GM23248 (cell line): Measurements from ENCODE around the gene PRR12.

ENCODE experiments used
- EZH2 ChIP-seq: fragments of 200-600 bp; sonication (generic); IDR thresholded peaks from 2 replicates; pipeline ENCODE4 v1.6.1; 2018; ENCODE audit warnings: antibody characterized with exemption, mild to moderate bottlenecking; ENCODE audit not compliant: insufficient read depth, poor library complexity, severe bottlenecking
- EZH2phosphoT487 ChIP-seq: fragments of 200-600 bp; sonication (generic); IDR thresholded peaks from 2 replicates; pipeline ENCODE4 v1.6.1; 2018; ENCODE audit warnings: antibody characterized with exemption, moderate library complexity, mild to moderate bottlenecking, low read depth; ENCODE audit not compliant: insufficient read depth

DNA sequence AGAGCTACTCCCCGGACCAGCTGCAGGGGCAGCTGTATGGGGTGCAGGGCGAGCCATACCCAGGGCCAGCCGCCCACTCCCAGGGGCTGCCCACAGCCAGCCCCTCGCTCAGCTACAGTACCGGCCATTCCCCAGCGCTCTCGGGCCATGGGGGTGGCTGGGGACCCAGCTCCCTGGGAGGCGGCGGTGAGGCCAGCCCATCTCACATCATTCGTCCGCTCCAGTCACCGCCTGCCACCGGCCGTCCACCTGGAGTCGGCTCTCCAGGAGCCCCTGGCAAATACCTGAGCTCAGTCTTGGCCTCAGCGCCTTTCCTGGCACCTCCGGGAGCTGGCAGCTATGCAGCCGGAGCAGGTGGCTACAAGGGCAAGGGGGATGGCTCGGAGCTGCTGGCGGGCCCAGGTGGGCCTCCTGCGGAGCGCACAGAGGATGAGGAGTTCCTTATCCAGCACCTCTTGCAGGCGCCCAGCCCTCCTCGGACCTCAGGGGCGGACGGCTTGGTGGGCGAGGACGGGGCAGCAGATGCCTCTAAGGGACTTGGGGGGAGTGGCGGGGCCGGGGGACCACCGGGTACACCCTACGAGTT, 4.9 kb downstream of the PRR12 start:
- no peak for TF ChIP-seq EZH2
- no peak for TF ChIP-seq EZH2phosphoT487
